Gastrocnemius medialis (tissue), 4 donors: Measurements from ENCODE around the gene SLC35F6. TPM values are rescaled to one million over a fixed set of nuclear protein-coding genes. Genes with fewer than 3 reads are reported as not detected.
A peak's percentile ranks its signal among the peaks of the same experiment; 100 is the strongest.
"Not testable (repeated sequence)": the region's sequence is repeated elsewhere in the genome, so short reads cannot be mapped to it uniquely, and the experiment has no call there.

Source experiments
- ATAC-seq, 2 donors: fragments of 150-250 bp; one replicate each; pipeline ENCODE4 v1.9.1; 2016
- DNase-seq, 2 donors: peaks; one replicate each; pipeline ENCODE4 v3.0.0-alpha.2; 2019
- H3K27ac ChIP-seq, 4 donors: fragments of 200-600 bp; sonication (generic); 1 replicate in 1 of 4; 2 replicates in 3 of 4; pipeline ENCODE4 v1.5.1; 2016 to 2018; ENCODE audit warnings: mild to moderate bottlenecking in 2 of 4, moderate library complexity in 1 of 4
- H3K27me3 ChIP-seq, 3 donors: fragments of 200-600 bp; sonication (generic) in 2 of 3; 1 replicate in 1 of 3; 2 replicates in 2 of 3; pipeline versions ENCODE4 v1.5.1 to v1.6.0; 2016 to 2019; ENCODE audit warnings: mild to moderate bottlenecking in 1 of 3, moderate library complexity in 1 of 3
- H3K36me3 ChIP-seq, 2 donors: fragments of 200-600 bp; sonication (generic) in 1 of 2; one replicate each; pipeline ENCODE4 v1.5.1; 2017 to 2018
- H3K4me1 ChIP-seq, 2 donors: fragments of 200-600 bp; sonication (generic) in 1 of 2; one replicate each; pipeline ENCODE4 v1.5.1; 2016 to 2017; ENCODE audit warnings: mild to moderate bottlenecking in 2 of 2
- H3K4me3 ChIP-seq, 4 donors: fragments of 200-600 bp; sonication (generic) in 3 of 4; 1 replicate in 1 of 4; 2 replicates in 3 of 4; pipeline ENCODE4 v1.5.1; 2016 to 2019; ENCODE audit warnings: mild to moderate bottlenecking in 2 of 4
- H3K9me3 ChIP-seq, 3 donors: fragments of 200-600 bp; sonication (generic) in 2 of 3; 1 replicate in 1 of 3; 2 replicates in 2 of 3; pipeline ENCODE4 v1.5.1; 2016 to 2019
- POLR2A ChIP-seq, 2 donors: fragments of 450-650 bp; IDR thresholded peaks; one replicate each; pipeline ENCODE4 v1.6.1; 2017; ENCODE audit warnings: antibody characterized with exemption in 2 of 2, mild to moderate bottlenecking in 2 of 2, moderate library complexity in 2 of 2
- in situ Hi-C, 4 donors: fragments of 200-750 bp; cut with MboI; loops; one replicate each; pipeline versions ENCODE4 v1.15.0 to v1.8.0; 2017; ENCODE audit warnings: low sequenced_read_pairs in 4 of 4
- intact Hi-C: fragments of 100-400 bp; cut with DNase I; formaldehyde crosslinking; loops from one replicate; pipeline ENCODE4 v1.15.1; 2023; ENCODE audit warnings: low total_unique reads
- total RNA-seq, 4 donors: library from RNA; depleted of rRNA; stranded (reverse); fragments of >200 nt; gene quantifications; one replicate each; pipeline versions ENCODE4 v1.1.0 to v1.2.3, GENCODE V29; 2016
- TF ChIP-seq, protein P1 (sequence below), 5 experiments: fragments of 450-650 bp in 3 of 5; fragments of 200-600 bp in 2 of 5; sonication (generic) in 2 of 5; IDR thresholded peaks in 4 of 5; conservative IDR thresholded peaks in 1 of 5; 1 replicate in 4 of 5; 2 replicates in 1 of 5; pipeline ENCODE4 v1.5.1; 2016 to 2019; ENCODE audit warnings: antibody characterized with exemption in 5 of 5, mild to moderate bottlenecking in 3 of 5, moderate library complexity in 3 of 5

SLC35F6 gene
- total RNA-seq, 4 donors from 2014 or later = 37.8 to 54.5 (median 45.9) TPM

DNA sequence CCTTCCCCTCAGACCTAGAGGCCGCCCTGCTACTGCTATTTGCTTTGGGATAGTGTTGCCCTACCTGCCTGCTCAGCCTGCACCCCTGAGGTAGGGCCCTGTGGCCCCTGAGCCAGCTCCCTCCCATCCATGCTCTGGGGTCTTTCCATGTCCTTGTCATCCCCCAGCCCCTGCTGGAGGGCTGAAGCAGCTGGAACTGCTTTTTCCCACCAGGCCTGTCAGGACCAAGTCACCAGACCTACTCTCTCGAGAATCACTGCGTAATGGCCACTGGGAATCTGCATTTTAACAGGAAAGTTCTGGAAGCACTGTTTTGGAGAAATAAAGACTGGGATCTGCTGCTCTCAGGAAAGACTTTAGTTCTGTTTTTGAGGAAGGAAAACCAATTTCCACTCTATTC is 20.2 kb upstream of the SLC35F6 start:
- Histone ChIP-seq H3K9me3 (no peaks in the 10 kb centered on the region), H3K27me3 (no peaks in the 10 kb centered on the region), H3K27ac (no peak overlapping the region), H3K4me3 (no peak overlapping the region), H3K4me1 (peaks cover 0 to 8% of the 10 kb centered on the region in 2 donors), H3K36me3 (no peaks in the 10 kb centered on the region)
- in situ Hi-C loops = loop anchor here in 1 of 4 donors (5.0 kb wide), 1 partner anchor 142 kb away; no protein-coding TSS in a partner anchor
- intact Hi-C loops = no loop called here
- DNase-seq (no peak), ATAC-seq (no peak)
- TF ChIP-seq, protein P1, sequence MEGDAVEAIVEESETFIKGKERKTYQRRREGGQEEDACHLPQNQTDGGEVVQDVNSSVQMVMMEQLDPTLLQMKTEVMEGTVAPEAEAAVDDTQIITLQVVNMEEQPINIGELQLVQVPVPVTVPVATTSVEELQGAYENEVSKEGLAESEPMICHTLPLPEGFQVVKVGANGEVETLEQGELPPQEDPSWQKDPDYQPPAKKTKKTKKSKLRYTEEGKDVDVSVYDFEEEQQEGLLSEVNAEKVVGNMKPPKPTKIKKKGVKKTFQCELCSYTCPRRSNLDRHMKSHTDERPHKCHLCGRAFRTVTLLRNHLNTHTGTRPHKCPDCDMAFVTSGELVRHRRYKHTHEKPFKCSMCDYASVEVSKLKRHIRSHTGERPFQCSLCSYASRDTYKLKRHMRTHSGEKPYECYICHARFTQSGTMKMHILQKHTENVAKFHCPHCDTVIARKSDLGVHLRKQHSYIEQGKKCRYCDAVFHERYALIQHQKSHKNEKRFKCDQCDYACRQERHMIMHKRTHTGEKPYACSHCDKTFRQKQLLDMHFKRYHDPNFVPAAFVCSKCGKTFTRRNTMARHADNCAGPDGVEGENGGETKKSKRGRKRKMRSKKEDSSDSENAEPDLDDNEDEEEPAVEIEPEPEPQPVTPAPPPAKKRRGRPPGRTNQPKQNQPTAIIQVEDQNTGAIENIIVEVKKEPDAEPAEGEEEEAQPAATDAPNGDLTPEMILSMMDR (IDR thresholded peaks at IDR 0.05 in 4 of 5, conservative IDR thresholded peaks at IDR 0.05 in 1 of 5) = no peak

DNA sequence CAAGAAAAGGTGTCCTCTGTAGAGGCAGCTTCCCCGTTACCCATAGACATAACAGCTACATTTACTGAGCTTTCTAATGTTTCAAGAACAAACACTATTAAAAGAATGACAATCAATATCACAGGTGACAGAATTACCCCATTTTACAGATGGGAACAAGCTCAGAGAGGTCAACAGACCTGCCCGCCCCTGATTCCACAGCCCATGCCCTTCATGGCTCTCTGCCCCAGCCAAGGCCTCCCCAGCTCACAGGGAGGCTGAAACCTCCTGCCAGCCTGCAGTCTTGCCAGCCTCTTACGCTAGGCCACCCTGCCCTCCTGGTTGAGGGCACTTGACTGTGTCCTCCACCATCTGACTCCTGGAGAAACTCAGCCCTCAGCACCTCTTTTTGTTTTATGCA is 19.1 kb upstream of the SLC35F6 start:
- no peak overlapping the region for H3K4me3 ChIP-seq
- peaks cover 0 to 8% of the 10 kb centered on the region in 2 donors for H3K4me1 ChIP-seq
- in situ Hi-C loops = loop anchor here in 3 of 4 donors (5.0 kb wide), 1 partner anchor 143 kb away; no protein-coding TSS in a partner anchor
- intact Hi-C loops = loop anchor here (1.0 to 5.0 kb wide), 2 partner anchors 140 to 243 kb away; no protein-coding TSS in a partner anchor
- no peaks in the 10 kb centered on the region for H3K9me3 ChIP-seq
- ATAC-seq = no peak
- TF ChIP-seq, protein P1 (IDR thresholded peaks at IDR 0.05 in 4 of 5, conservative IDR thresholded peaks at IDR 0.05 in 1 of 5) = no peak
- no peak for TF ChIP-seq POLR2A (IDR thresholded peaks at IDR 0.05)
- H3K36me3 ChIP-seq = no peaks in the 10 kb centered on the region
- H3K27ac ChIP-seq = no peak overlapping the region
- H3K27me3 ChIP-seq = no peaks in the 10 kb centered on the region
- no peak for DNase-seq

DNA sequence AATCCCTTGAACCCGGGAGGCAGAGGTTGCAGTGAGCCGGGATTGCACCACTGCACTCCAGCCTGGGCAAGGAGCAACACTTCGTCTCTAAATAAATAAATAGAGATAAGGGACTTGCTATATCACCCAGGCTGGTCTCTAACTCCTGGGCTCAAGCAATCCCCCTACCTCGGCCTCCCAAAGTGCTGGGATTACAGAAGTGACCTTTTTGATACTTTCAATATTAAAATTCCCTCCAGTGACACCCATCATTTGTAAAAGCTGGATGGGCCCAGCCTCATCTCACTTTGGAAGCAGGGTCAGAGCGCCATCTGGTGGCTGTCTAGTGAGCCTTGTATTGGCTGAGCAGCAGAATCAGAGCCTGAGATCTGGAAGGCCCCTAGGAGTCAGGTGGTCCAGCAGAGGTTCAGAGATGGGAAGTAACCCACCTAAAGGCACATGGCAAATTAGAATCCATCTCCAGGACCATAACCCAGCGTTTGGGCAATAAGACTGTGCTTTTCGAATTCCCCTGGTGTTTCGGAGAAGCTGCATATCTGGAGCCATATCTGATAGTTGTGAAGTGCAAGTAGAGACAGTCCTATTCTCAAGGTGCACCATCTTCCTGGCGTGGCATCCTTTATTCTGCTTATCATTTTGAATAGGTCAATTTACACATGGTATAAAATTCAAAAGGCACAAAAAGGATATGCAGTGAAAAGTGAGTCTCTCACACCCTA is 18.3 kb upstream of the SLC35F6 start:
- in situ Hi-C loops = loop anchor here in 2 of 4 donors (5.0 kb wide), 1 partner anchor 143 kb away; no protein-coding TSS in a partner anchor
- peak; percentile 81 to 85 for ATAC-seq
- H3K27ac ChIP-seq = no peak overlapping the region
- TF ChIP-seq POLR2A (IDR thresholded peaks at IDR 0.05) = no peak
- TF ChIP-seq, protein P1 (IDR thresholded peaks at IDR 0.05 in 4 of 5, conservative IDR thresholded peaks at IDR 0.05 in 1 of 5) = peak; percentile 80 to 94 (median 91)
- peaks cover 0 to 8% of the 10 kb centered on the region in 2 donors for H3K4me1 ChIP-seq
- no peaks in the 10 kb centered on the region for H3K36me3 ChIP-seq
- intact Hi-C loops = loop anchor here (1.0 to 5.0 kb wide), 2 partner anchors 140 to 243 kb away; no protein-coding TSS in a partner anchor
- H3K27me3 ChIP-seq = no peaks in the 10 kb centered on the region
- DNase-seq = peak; percentile 50 to 69
- no peak overlapping the region for H3K4me3 ChIP-seq
- no peaks in the 10 kb centered on the region for H3K9me3 ChIP-seq

DNA sequence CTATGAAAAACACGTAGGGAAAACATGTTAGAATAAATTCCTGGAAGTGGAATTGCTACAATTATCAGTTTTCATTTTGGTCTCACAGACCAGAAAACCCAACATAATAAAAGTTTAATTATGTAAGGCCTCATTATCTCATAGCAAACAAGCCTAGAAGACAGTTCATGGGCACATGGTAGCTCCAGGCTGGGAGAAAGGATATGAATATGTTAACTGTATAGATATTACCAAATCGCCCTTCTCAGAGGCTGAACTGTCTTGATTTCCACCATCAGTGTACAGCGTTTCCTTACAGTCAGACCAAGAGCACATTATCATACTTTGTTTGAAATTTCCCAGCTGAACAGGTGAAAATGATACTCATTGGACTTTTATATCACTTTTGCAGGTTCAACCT is 17.1 kb upstream of the SLC35F6 start:
- H3K9me3 ChIP-seq = no peaks in the 10 kb centered on the region
- no peak for ATAC-seq
- H3K27me3 ChIP-seq = no peaks in the 10 kb centered on the region
- intact Hi-C loops (loop anchor here (5.0 kb wide), 1 partner anchor 245 kb away; no protein-coding TSS in a partner anchor), in situ Hi-C loops (loop anchor here in 2 of 4 donors (5.0 kb wide), 1 partner anchor 145 kb away; no protein-coding TSS in a partner anchor)
- H3K4me1 ChIP-seq = peaks cover 0 to 7% of the 10 kb centered on the region in 2 donors
- TF ChIP-seq POLR2A (IDR thresholded peaks at IDR 0.05) = no peak
- TF ChIP-seq, protein P1 (IDR thresholded peaks at IDR 0.05 in 4 of 5, conservative IDR thresholded peaks at IDR 0.05 in 1 of 5) = no peak
- no peak for DNase-seq
- no peaks in the 10 kb centered on the region for H3K36me3 ChIP-seq
- no peak overlapping the region for H3K4me3 ChIP-seq
- H3K27ac ChIP-seq = no peak overlapping the region

DNA sequence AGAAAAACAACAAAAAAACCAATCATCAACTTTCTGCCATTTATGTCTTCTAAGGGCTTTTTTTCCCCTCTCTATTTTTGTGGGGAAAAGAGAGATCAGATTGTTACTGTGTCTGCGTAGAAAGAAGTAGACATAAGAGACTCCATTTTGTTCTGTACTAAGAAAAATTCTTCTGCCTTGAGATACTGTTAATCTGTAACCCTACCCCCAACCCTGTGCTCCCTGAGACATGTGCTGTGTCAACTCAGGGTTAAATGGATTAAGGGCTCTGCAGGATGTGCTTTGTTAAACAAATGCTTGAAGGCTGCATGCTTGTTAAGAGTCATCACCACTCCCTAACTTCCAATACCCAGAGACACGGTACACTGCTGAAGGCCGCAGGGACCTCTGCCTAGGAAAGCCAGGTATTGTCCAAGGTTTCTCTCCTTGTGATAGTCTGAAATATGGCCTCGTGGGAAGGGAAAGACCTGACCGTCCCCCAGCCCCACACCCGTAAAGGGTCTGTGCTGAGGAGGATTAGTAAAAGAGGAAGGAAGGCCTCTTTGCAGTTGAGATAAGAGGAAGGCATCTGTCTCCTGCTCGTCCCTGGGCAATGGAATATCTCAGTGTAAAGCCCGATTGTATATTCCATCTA is 14.2 kb upstream of the SLC35F6 start:
- H3K9me3 ChIP-seq, H3K27me3 ChIP-seq, DNase-seq, H3K27ac ChIP-seq, H3K36me3 ChIP-seq, H3K4me3 ChIP-seq, ATAC-seq, H3K4me1 ChIP-seq: not testable (repeated sequence)
- in situ Hi-C loops = loop anchor here in 2 of 4 donors (5.0 kb wide), 1 partner anchor 148 kb away; no protein-coding TSS in a partner anchor
- intact Hi-C loops = loop anchor here (5.0 kb wide), 1 partner anchor 248 kb away; no protein-coding TSS in a partner anchor

DNA sequence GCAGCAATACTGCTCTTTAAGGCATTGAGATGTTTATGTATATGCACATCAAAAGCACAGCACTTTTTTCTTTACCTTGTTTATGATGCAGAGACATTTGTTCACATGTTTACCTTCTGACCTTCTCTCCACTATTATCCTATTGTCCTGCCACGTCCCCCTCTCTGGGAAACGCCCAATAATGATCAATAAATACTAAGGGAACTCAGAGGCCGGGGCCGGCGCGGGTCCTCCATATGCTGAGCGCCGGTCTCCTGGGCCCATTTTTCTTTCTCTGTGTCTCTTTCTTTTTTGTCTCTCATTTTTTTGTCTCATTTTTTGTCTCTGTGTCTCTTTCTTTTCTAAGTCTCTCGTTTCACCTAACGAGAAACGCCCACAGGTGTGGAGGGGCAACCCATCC is 13.6 kb upstream of the SLC35F6 start:
- H3K4me1 ChIP-seq, H3K27me3 ChIP-seq, H3K9me3 ChIP-seq, H3K4me3 ChIP-seq, H3K27ac ChIP-seq, in situ Hi-C loops, intact Hi-C loops, ATAC-seq, H3K36me3 ChIP-seq, DNase-seq: not testable (repeated sequence)
